Panc1 (cell line): Measurements from ENCODE around the gene MTM1. TPM values are rescaled to one million over a fixed set of nuclear protein-coding genes. Genes with fewer than 3 reads are reported as not detected.

Experiments
- ATAC-seq: fragments of 200-7000 bp; cut with Tn5 transposase; 2 replicates; pipeline ENCODE4 v1.9.1; 2020; ENCODE audit warnings: mild to moderate bottlenecking, moderate library complexity
- BruUV-seq: library from RNA; stranded (reverse); fragments of 400-500 nt; replicated peaks from 2 replicates; lab custom pipeline; 2021; lab: Mats Ljungman, UMichigan
- CTCF ChIA-PET: fragments of 300-600 bp; sonication (Branson Sonifier 250); formaldehyde crosslinking; loops from one replicate; lab custom pipeline; 2022; ENCODE audit warnings: antibody characterized with exemption; lab: Charles Lee
- POLR2A ChIA-PET: fragments of 300-600 bp; sonication (Branson Sonifier 250); formaldehyde crosslinking; loops from one replicate; lab custom pipeline; 2022; ENCODE audit warnings: antibody characterized with exemption; lab: Charles Lee
- DNase-seq: peaks from one replicate; pipeline ENCODE4 v3.0.0-alpha.2; 2010; ENCODE audit warnings: low read depth, low spot score
- H3K27ac ChIP-seq: 2 replicates; pipeline ENCODE4 v1.5.1; 2011; ENCODE audit warnings: mild to moderate bottlenecking, low read length, inconsistent platforms
- H3K27me3 ChIP-seq: fragments of 200-500 bp; sonication (Bioruptor generic); 2 replicates; pipeline ENCODE4 v1.6.0; 2014; ENCODE audit warnings: low read length, inconsistent platforms; ENCODE audit not compliant: control insufficient read depth, insufficient read depth
- H3K36me3 ChIP-seq: fragments of 200-500 bp; sonication (Bioruptor generic); 2 replicates; pipeline ENCODE4 v1.5.1; 2014; ENCODE audit warnings: inconsistent platforms, mild to moderate bottlenecking, low read length, moderate library complexity; ENCODE audit not compliant: control insufficient read depth, insufficient read depth
- H3K4me1 ChIP-seq: 2 replicates; pipeline ENCODE4 v1.5.1; 2011; ENCODE audit warnings: inconsistent platforms, mild to moderate bottlenecking, low read length, moderate library complexity; ENCODE audit not compliant: control insufficient read depth, insufficient read depth
- H3K4me3 ChIP-seq, 2 experiments: 2 replicates each; pipeline ENCODE4 v1.5.1; 2011 to 2012; ENCODE audit warnings: low read depth in 2 of 2, low read length in 2 of 2, mild to moderate bottlenecking in 2 of 2, inconsistent platforms in 1 of 2, moderate library complexity in 1 of 2
- H3K9me3 ChIP-seq: fragments of 200-500 bp; sonication (Bioruptor generic); 2 replicates; pipeline ENCODE4 v1.5.1; 2014; ENCODE audit warnings: low read depth, mild to moderate bottlenecking, inconsistent platforms, low read length, moderate library complexity; ENCODE audit not compliant: control insufficient read depth, insufficient read depth
- POLR2AphosphoS5 ChIP-seq: IDR thresholded peaks from 2 replicates; pipeline ENCODE4 v1.6.1; 2012; ENCODE audit warnings: mild to moderate bottlenecking, low read depth, low read length, moderate library complexity
- REST ChIP-seq, 2 experiments: IDR thresholded peaks; 2 replicates each; pipeline ENCODE4 v1.6.1; 2011 to 2012; ENCODE audit warnings: low read depth in 2 of 2, control low read depth in 1 of 2, low read length in 1 of 2, mild to moderate bottlenecking in 1 of 2, moderate library complexity in 1 of 2; ENCODE audit not compliant: insufficient read depth in 1 of 2
- SIN3A ChIP-seq: IDR thresholded peaks from 2 replicates; pipeline ENCODE4 v1.6.1; 2012; ENCODE audit warnings: low read depth, mild to moderate bottlenecking, low read length, moderate library complexity, borderline replicate concordance; ENCODE audit not compliant: insufficient read depth
- TCF7L2 ChIP-seq: IDR thresholded peaks from 2 replicates; pipeline ENCODE4 v1.6.1; 2011; ENCODE audit warnings: mild to moderate bottlenecking, low read depth, low read length, inconsistent platforms
- in situ Hi-C: cut with HindIII; loops from 2 replicates; pipeline ENCODE4 v1.10.0; 2016; ENCODE audit warnings: low sequenced_read_pairs, low pct_unique_long_range_greater_than_20kb
- intact Hi-C: fragments of 100-400 bp; cut with micrococcal nuclease; formaldehyde crosslinking; loops from one replicate; pipeline ENCODE4 v1.10.0; 2022; ENCODE audit not compliant: unreplicated experiment
- total RNA-seq: library from RNA; stranded (reverse); gene quantifications from one replicate; pipeline ENCODE4 v1.2.1, GENCODE V29; 2021; ENCODE audit not compliant: unreplicated experiment
- TF ChIP-seq, protein P1 (sequence below): fragments of 450-650 bp; IDR thresholded peaks from 2 replicates; pipeline ENCODE4 v1.5.1; 2017; ENCODE audit warnings: mild to moderate bottlenecking

The MTM1 gene
- total RNA-seq, 1 experiment from 2014 or later, result 24.0 TPM

DNA sequence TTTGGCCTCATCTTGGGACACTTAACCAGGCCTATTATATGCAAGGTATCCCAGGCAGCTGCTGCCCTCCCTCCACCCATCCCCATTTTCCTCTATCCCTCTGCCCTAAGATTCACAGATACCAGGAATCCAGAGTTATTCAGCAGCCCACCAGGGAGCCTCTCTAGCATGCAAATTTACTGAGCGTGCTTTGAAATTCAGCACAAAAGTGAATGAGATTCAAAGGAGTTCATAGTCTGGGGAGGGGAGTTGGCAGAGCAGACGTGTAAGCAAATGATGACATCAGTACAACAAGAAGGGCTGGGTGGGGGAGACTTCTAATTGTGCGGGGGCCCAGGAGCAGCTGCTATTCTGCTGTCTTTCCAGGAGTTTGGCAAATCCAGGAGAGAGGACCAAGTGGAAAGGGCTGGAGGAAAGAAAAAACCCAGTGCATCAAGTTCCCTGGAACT is 1.7 kb upstream of the MTM1 start:
- DNase-seq (no peak), ATAC-seq (no peak)
- H3K9me3 ChIP-seq, result no peaks in the 10 kb centered on the region
- no peak overlapping the region for H3K27ac ChIP-seq
- TF ChIP-seq SIN3A, result no peak
- TF ChIP-seq, protein P1, sequence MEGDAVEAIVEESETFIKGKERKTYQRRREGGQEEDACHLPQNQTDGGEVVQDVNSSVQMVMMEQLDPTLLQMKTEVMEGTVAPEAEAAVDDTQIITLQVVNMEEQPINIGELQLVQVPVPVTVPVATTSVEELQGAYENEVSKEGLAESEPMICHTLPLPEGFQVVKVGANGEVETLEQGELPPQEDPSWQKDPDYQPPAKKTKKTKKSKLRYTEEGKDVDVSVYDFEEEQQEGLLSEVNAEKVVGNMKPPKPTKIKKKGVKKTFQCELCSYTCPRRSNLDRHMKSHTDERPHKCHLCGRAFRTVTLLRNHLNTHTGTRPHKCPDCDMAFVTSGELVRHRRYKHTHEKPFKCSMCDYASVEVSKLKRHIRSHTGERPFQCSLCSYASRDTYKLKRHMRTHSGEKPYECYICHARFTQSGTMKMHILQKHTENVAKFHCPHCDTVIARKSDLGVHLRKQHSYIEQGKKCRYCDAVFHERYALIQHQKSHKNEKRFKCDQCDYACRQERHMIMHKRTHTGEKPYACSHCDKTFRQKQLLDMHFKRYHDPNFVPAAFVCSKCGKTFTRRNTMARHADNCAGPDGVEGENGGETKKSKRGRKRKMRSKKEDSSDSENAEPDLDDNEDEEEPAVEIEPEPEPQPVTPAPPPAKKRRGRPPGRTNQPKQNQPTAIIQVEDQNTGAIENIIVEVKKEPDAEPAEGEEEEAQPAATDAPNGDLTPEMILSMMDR, result no peak
- no peak for TF ChIP-seq POLR2AphosphoS5
- no peak for TF ChIP-seq REST (IDR thresholded peaks at IDR 0.05; ENCODE audit: insufficient read depth in 1 of 2, low read depth in 2 of 2, low read length in 1 of 2)
- no peak for TF ChIP-seq TCF7L2
- CTCF ChIA-PET, result no interaction called here
- intact Hi-C loops, result no loop called here
- BruUV-seq, result no TSS peak
- POLR2A ChIA-PET, result no interaction called here
- no peaks in the 10 kb centered on the region for H3K27me3 ChIP-seq
- no peak overlapping the region for H3K4me3 ChIP-seq
- in situ Hi-C loops, result no loop called here
- H3K36me3 ChIP-seq, result no peaks in the 10 kb centered on the region
- peaks cover 23% of the 10 kb centered on the region for H3K4me1 ChIP-seq

GRCh38 chrX:150567645-150568319 is 639 bp upstream of the MTM1 start:
- H3K9me3 ChIP-seq, result no peaks in the 10 kb centered on the region
- in situ Hi-C loops (no loop called here), intact Hi-C loops (no loop called here)
- H3K4me3 ChIP-seq, result peak overlapping the region; percentile 32 to 48
- H3K27ac ChIP-seq, result peak overlapping the region; percentile 84
- ATAC-seq, result peak; percentile 1; the same call in 1 of the 2 replicates
- ChIA-PET POLR2A (interaction anchor here (0.6 kb wide), 1 partner anchor 628 kb away, joined by 3 read pairs; no protein-coding TSS in a partner anchor), CTCF (no interaction called here)
- peaks cover 33% of the 10 kb centered on the region for H3K4me1 ChIP-seq
- no peaks in the 10 kb centered on the region for H3K36me3 ChIP-seq
- TF ChIP-seq, protein P1, result no peak
- TF ChIP-seq REST (IDR thresholded peaks at IDR 0.05; ENCODE audit: insufficient read depth in 1 of 2, low read depth in 2 of 2, low read length in 1 of 2), result no peak
- TF ChIP-seq POLR2AphosphoS5, result no peak
- TF ChIP-seq TCF7L2, result no peak
- TF ChIP-seq SIN3A, result no peak
- no TSS peak for BruUV-seq
- DNase-seq, result no peak
- no peaks in the 10 kb centered on the region for H3K27me3 ChIP-seq
